ENCODE results near the gene FAT2.

- TF ChIP-seq CTCF (IDR thresholded peaks at IDR 0.05) (no peak), POLR2A (IDR thresholded peaks at IDR 0.05) (no peak)
Observed at GRCh38 chr5:151632524-151632923, 41.4 kb upstream of the FAT2 start.

All from esophagus squamous epithelium (tissue), 4 donors.